Measurements from ENCODE around the gene ADAM12. TPM values are rescaled to one million over a fixed set of nuclear protein-coding genes. Genes with fewer than 3 reads are reported as not detected.

Gene ADAM12
- total and polyA plus RNA-seq, 2 of the 13 experiments (the other 11 are each of a cell fraction or from before 2014, with no cell fraction given): not detected

DNA sequence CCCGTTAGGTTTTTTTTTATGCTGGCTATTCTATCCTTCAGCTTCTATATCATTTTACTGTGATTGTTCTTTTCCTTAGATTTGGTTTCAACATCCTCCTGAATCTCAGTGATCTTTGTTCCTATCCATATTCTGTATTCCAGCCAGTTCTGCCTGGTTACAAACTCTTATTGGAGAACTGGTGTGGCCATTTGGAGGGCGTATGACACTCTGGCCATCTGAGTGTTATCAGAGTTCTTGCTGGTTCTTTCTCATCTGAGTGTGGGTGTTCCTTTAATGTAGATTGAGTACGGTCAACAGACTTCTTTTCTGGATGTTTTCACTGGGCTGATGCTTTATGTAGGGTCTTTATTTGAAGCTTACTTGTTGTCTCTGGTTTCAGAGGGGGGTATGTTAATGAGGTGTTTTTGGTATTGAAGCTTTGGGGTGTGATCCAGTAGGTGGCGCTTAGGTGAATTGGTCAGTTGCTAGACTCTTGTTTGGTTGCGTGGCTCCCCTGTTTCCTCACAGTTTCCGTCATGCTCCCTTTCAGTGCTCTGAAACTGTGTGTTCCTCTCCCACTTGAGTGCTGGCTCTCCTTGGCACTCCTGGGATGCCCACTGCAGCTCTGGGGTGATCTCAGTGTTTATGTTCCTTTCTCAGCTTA is 411.2 kb downstream of the ADAM12 start:
- ChIA-PET CTCF (ENCODE audit: low intra/inter-chr PET ratio, low total read pairs) (no interaction called here), POLR2A (interaction anchor here (0.6 kb wide), 1 partner anchor 109 kb away, joined by 3 read pairs; no protein-coding TSS in a partner anchor)
- Histone ChIP-seq H3K4me3 (replicated peaks in 1 of 3; ENCODE audit: insufficient read depth in 1 of 3, low read depth in 2 of 3, low read length in 3 of 3) (no peak overlapping the region), H3K27ac (ENCODE audit: extremely low read length, insufficient read depth, low read length) (no peak overlapping the region), H3K79me2 (ENCODE audit: insufficient read depth, low read length) (no peaks in the 10 kb centered on the region), H3K9me3 (ENCODE audit: low read length) (no peaks in the 10 kb centered on the region), H3K27me3 (ENCODE audit: control insufficient read depth in 1 of 2, insufficient read depth in 2 of 2, low read length in 2 of 2) (peaks cover 1 to 3% of the 10 kb centered on the region in 2 experiments; a peak in 1 of 5 replicates), H3K4me1 (ENCODE audit: insufficient read depth, low read length) (no peaks in the 10 kb centered on the region), H4K20me1 (ENCODE audit: insufficient read depth, low read length) (no peaks in the 10 kb centered on the region), H3K9ac (ENCODE audit: insufficient read depth, low read depth, low read length) (no peak overlapping the region), H3K36me3 (replicated peaks in 1 of 2; ENCODE audit: control insufficient read depth in 1 of 2, insufficient read depth in 2 of 2, low read length in 2 of 2) (no peaks in the 10 kb centered on the region), H3K4me2 (ENCODE audit: low read depth, low read length) (no peak overlapping the region), H2AFZ (ENCODE audit: low read length) (no peak overlapping the region)
- DNase-seq (ENCODE audit: low spot score) (no peak), ATAC-seq (no peak), FAIRE-seq (peak; percentile 15)
- in situ Hi-C loops (cut with HindIII; ENCODE audit: extremely low pct_ligation_motif_present, low pct_unique_long_range_greater_than_20kb): loop anchor here (25.0 kb wide), 1 partner anchor 410 kb away; the partner anchor contains the start of gene ADAM12
- WGBS (ENCODE audit: low lambda C conversion rate): 15% methylated on average over 6 of the region's 6 CpGs
- intact Hi-C loops (cut with micrococcal nuclease; ENCODE audit: unreplicated experiment): no loop called here
- no TSS peak for BruUV-seq (replicated peaks)
- TF ChIP-seq PHF20 (CRISPR knock-in tag; IDR thresholded peaks at IDR 0.05) (no peak), ZNF672 (CRISPR knock-in tag; IDR thresholded peaks at IDR 0.05) (no peak), ZNF703 (CRISPR knock-in tag; IDR thresholded peaks at IDR 0.05; ENCODE audit: borderline replicate concordance) (no peak), ZNF225 (CRISPR knock-in tag; IDR thresholded peaks at IDR 0.05) (no peak), ZNF451 (CRISPR knock-in tag; IDR thresholded peaks at IDR 0.05) (no peak), HDAC2 (CRISPR knock-in tag; IDR thresholded peaks at IDR 0.05) (no peak), PHF21A (CRISPR knock-in tag; IDR thresholded peaks at IDR 0.05) (no peak), NONO (IDR thresholded peaks at IDR 0.05) (no peak), NONO (CRISPR knock-in tag; conservative IDR thresholded peaks at IDR 0.05) (no peak), ZNF569 (CRISPR knock-in tag; IDR thresholded peaks at IDR 0.05; ENCODE audit: borderline replicate concordance) (no peak)
- TF ChIP-seq, protein P1, sequence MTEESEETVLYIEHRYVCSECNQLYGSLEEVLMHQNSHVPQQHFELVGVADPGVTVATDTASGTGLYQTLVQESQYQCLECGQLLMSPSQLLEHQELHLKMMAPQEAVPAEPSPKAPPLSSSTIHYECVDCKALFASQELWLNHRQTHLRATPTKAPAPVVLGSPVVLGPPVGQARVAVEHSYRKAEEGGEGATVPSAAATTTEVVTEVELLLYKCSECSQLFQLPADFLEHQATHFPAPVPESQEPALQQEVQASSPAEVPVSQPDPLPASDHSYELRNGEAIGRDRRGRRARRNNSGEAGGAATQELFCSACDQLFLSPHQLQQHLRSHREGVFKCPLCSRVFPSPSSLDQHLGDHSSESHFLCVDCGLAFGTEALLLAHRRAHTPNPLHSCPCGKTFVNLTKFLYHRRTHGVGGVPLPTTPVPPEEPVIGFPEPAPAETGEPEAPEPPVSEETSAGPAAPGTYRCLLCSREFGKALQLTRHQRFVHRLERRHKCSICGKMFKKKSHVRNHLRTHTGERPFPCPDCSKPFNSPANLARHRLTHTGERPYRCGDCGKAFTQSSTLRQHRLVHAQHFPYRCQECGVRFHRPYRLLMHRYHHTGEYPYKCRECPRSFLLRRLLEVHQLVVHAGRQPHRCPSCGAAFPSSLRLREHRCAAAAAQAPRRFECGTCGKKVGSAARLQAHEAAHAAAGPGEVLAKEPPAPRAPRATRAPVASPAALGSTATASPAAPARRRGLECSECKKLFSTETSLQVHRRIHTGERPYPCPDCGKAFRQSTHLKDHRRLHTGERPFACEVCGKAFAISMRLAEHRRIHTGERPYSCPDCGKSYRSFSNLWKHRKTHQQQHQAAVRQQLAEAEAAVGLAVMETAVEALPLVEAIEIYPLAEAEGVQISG (CRISPR knock-in tag; IDR thresholded peaks at IDR 0.05): no peak
- TF ChIP-seq, protein P2, sequence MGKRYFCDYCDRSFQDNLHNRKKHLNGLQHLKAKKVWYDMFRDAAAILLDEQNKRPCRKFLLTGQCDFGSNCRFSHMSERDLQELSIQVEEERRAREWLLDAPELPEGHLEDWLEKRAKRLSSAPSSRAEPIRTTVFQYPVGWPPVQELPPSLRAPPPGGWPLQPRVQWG (CRISPR knock-in tag; IDR thresholded peaks at IDR 0.05; ENCODE audit: borderline replicate concordance, low read depth): no peak
- TF ChIP-seq, protein P3, sequence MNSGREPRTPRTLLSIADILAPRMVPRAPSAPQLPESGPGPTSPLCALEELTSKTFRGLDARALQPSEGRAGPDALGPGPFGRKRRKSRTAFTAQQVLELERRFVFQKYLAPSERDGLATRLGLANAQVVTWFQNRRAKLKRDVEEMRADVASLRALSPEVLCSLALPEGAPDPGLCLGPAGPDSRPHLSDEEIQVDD (CRISPR knock-in tag; IDR thresholded peaks at IDR 0.05; ENCODE audit: borderline replicate concordance): no peak
- TF ChIP-seq, protein P4, sequence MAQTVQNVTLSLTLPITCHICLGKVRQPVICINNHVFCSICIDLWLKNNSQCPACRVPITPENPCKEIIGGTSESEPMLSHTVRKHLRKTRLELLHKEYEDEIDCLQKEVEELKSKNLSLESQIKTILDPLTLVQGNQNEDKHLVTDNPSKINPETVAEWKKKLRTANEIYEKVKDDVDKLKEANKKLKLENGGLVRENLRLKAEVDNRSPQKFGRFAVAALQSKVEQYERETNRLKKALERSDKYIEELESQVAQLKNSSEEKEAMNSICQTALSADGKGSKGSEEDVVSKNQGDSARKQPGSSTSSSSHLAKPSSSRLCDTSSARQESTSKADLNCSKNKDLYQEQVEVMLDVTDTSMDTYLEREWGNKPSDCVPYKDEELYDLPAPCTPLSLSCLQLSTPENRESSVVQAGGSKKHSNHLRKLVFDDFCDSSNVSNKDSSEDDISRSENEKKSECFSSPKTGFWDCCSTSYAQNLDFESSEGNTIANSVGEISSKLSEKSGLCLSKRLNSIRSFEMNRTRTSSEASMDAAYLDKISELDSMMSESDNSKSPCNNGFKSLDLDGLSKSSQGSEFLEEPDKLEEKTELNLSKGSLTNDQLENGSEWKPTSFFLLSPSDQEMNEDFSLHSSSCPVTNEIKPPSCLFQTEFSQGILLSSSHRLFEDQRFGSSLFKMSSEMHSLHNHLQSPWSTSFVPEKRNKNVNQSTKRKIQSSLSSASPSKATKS (CRISPR knock-in tag; IDR thresholded peaks at IDR 0.05): no peak
- TF ChIP-seq, protein P5, sequence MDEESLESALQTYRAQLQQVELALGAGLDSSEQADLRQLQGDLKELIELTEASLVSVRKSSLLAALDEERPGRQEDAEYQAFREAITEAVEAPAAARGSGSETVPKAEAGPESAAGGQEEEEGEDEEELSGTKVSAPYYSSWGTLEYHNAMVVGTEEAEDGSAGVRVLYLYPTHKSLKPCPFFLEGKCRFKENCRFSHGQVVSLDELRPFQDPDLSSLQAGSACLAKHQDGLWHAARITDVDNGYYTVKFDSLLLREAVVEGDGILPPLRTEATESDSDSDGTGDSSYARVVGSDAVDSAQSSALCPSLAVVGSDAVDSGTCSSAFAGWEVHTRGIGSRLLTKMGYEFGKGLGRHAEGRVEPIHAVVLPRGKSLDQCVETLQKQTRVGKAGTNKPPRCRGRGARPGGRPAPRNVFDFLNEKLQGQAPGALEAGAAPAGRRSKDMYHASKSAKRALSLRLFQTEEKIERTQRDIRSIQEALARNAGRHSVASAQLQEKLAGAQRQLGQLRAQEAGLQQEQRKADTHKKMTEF (CRISPR knock-in tag; IDR thresholded peaks at IDR 0.05): no peak
- TF ChIP-seq, protein P6, sequence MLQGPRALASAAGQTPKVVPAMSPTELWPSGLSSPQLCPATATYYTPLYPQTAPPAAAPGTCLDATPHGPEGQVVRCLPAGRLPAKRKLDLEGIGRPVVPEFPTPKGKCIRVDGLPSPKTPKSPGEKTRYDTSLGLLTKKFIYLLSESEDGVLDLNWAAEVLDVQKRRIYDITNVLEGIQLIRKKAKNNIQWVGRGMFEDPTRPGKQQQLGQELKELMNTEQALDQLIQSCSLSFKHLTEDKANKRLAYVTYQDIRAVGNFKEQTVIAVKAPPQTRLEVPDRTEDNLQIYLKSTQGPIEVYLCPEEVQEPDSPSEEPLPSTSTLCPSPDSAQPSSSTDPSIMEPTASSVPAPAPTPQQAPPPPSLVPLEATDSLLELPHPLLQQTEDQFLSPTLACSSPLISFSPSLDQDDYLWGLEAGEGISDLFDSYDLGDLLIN (CRISPR knock-in tag; IDR thresholded peaks at IDR 0.05; ENCODE audit: borderline replicate concordance): no peak
